Ureter (tissue), 1 donor: ENCODE data around the gene TMEM229A. TPM values are rescaled to one million over a fixed set of nuclear protein-coding genes. Genes with fewer than 3 reads are reported as not detected.

ENCODE experiments used
- total RNA-seq: library from RNA; stranded (reverse); gene quantifications from one replicate; pipeline ENCODE4 v1.2.4, GENCODE V29; 2023
- donor health status: DM: yes; HTN: yes; CAD: no.

The TMEM229A gene
- total RNA-seq, 1 donor from 2014 or later, result 0.42 TPM

Other genes with a start within 250 kb of the TMEM229A start
- 0.23 TPM for gene HYAL4, start 187.9 kb downstream of the TMEM229A start, total RNA-seq
- gene SPAM1, start 107.8 kb downstream of the TMEM229A start, total RNA-seq, result not detected